CD14-positive monocyte (primary cell): ENCODE measurements around the gene CFAP61. TPM values are rescaled to one million over a fixed set of nuclear protein-coding genes. Genes with fewer than 3 reads are reported as not detected.
A peak's percentile ranks its signal among the peaks of the same experiment; 100 is the strongest.

Experiments used
- DNase-seq, 3 donors: peaks; one replicate each; pipeline ENCODE4 v3.0.0-alpha.2; 2011 to 2022
- H2AFZ ChIP-seq: 2 replicates; pipeline ENCODE4 v1.6.0; 2012; ENCODE audit warnings: mild to moderate bottlenecking, low read depth, low read length, inconsistent platforms; ENCODE audit not compliant: insufficient read depth, poor library complexity, severe bottlenecking
- H3K27ac ChIP-seq, 2 donors: 1 replicate in 1 of 2; 2 replicates in 1 of 2; pipeline ENCODE4 v1.5.1; 2012 to 2013; ENCODE audit warnings: low read length in 2 of 2, control low read depth in 1 of 2, inconsistent platforms in 1 of 2, low read depth in 1 of 2, mild to moderate bottlenecking in 1 of 2
- H3K27me3 ChIP-seq, 2 donors: one replicate each; pipeline versions ENCODE4 v1.6.0 to v1.6.1; 2011 to 2013; ENCODE audit warnings: low read length in 2 of 2; ENCODE audit not compliant: control insufficient read depth in 2 of 2, insufficient read depth in 2 of 2
- H3K36me3 ChIP-seq, 2 donors: replicated peaks in 1 of 2; 1 replicate in 1 of 2; 2 replicates in 1 of 2; pipeline versions ENCODE4 v1.5.1 to v1.6.1; 2012 to 2013; ENCODE audit warnings: low read length in 2 of 2, control low read depth in 1 of 2, inconsistent platforms in 1 of 2, mild to moderate bottlenecking in 1 of 2; ENCODE audit not compliant: insufficient read depth in 2 of 2, control insufficient read depth in 1 of 2
- H3K4me1 ChIP-seq, 2 donors: 1 replicate in 1 of 2; 2 replicates in 1 of 2; pipeline versions ENCODE4 v1.5.1 to v1.6.1; 2012 to 2013; ENCODE audit warnings: low read length in 2 of 2, control low read depth in 1 of 2, inconsistent platforms in 1 of 2, mild to moderate bottlenecking in 1 of 2, moderate library complexity in 1 of 2; ENCODE audit not compliant: insufficient read depth in 2 of 2, control insufficient read depth in 1 of 2
- H3K4me2 ChIP-seq: replicated peaks from 2 replicates; pipeline ENCODE3; 2012; ENCODE audit warnings: low read length, moderate library complexity, mild to moderate bottlenecking; ENCODE audit not compliant: poor library complexity, severe bottlenecking; ENCODE audit errors: extremely low read depth
- H3K4me3 ChIP-seq, 3 experiments: fragments of 200-600 bp in 1 of 3; sonication (generic) in 1 of 3; replicated peaks in 1 of 3; 1 replicate in 2 of 3; 2 replicates in 1 of 3; pipeline ENCODE4 v1.5.1; 2011 to 2013; ENCODE audit warnings: low read length in 3 of 3, mild to moderate bottlenecking in 3 of 3, control low read depth in 2 of 3, low read depth in 2 of 3, inconsistent platforms in 1 of 3, moderate library complexity in 1 of 3
- H3K79me2 ChIP-seq: 2 replicates; pipeline ENCODE4 v1.6.0; 2012; ENCODE audit warnings: mild to moderate bottlenecking, control low read depth, inconsistent platforms, low read length, moderate library complexity; ENCODE audit not compliant: insufficient read depth
- H3K9ac ChIP-seq: 2 replicates; pipeline ENCODE4 v1.6.0; 2017; ENCODE audit warnings: low read length, mild to moderate bottlenecking; ENCODE audit not compliant: insufficient read depth, poor library complexity, severe bottlenecking
- H3K9me3 ChIP-seq, 2 donors: replicated peaks in 1 of 2; 1 replicate in 1 of 2; 2 replicates in 1 of 2; pipeline versions ENCODE4 v1.5.1 to v1.6.1; 2012 to 2013; ENCODE audit warnings: low read length in 2 of 2, control low read depth in 1 of 2; ENCODE audit not compliant: control insufficient read depth in 1 of 2, insufficient read depth in 1 of 2
- H4K20me1 ChIP-seq: 2 replicates; pipeline ENCODE4 v1.6.0; 2012; ENCODE audit warnings: mild to moderate bottlenecking, low read length, control low read depth, moderate library complexity; ENCODE audit not compliant: insufficient read depth
- H3K27ac Mint-ChIP-seq, 7 donors: one replicate each; pipeline ENCODE4 v1.8.0; 2020; ENCODE audit warnings: mild to moderate bottlenecking in 7 of 7, mixed read lengths in 7 of 7, moderate library complexity in 6 of 7, inconsistent platforms in 2 of 7
- H3K27me3 Mint-ChIP-seq, 3 donors: one replicate each; pipeline ENCODE4 v1.8.0; 2021 to 2022; ENCODE audit warnings: low read depth in 3 of 3, mild to moderate bottlenecking in 3 of 3, mixed read lengths in 3 of 3, moderate library complexity in 3 of 3, inconsistent platforms in 1 of 3
- H3K36me3 Mint-ChIP-seq, 2 donors: one replicate each; pipeline ENCODE4 v1.8.0; 2020; ENCODE audit warnings: mixed read lengths in 2 of 2, inconsistent platforms in 1 of 2, mild to moderate bottlenecking in 1 of 2
- H3K4me1 Mint-ChIP-seq: one replicate; pipeline ENCODE4 v1.8.0; 2020; ENCODE audit warnings: mild to moderate bottlenecking, mixed read lengths
- H3K4me3 Mint-ChIP-seq, 2 donors: one replicate each; pipeline ENCODE4 v1.8.0; 2020; ENCODE audit warnings: mild to moderate bottlenecking in 2 of 2, mixed read lengths in 2 of 2, moderate library complexity in 1 of 2
- H3K9me3 Mint-ChIP-seq, 7 donors: one replicate each; pipeline ENCODE4 v1.8.0; 2020 to 2022; ENCODE audit warnings: mixed read lengths in 7 of 7, mild to moderate bottlenecking in 6 of 7, moderate library complexity in 6 of 7, inconsistent platforms in 2 of 7
- CTCF ChIP-seq: fragments of 200-600 bp; IDR thresholded peaks from one replicate; pipeline ENCODE4 v1.8.0; 2022; ENCODE audit warnings: antibody characterized with exemption, mild to moderate bottlenecking
- WGBS: methylation state at CpG from one replicate; pipeline ENCODE4 v1.1.5; 2013; ENCODE audit warnings: missing lambda C conversion rate; ENCODE audit not compliant: insufficient coverage; 5-methylcytosine and 5-hydroxymethylcytosine counted together
- intact Hi-C, 2 donors: fragments of 100-400 bp; cut with micrococcal nuclease; formaldehyde crosslinking; loops; one replicate each; pipeline versions ENCODE4 v1.15.0 to v1.15.1; 2023
- polyA plus RNA-seq, 3 donors: library from polyadenylated mRNA; depleted of rRNA in 1 of 3; unstranded in 2 of 3; stranded (reverse) in 1 of 3; fragments of 300-500 nt in 2 of 3; fragments of >200 nt in 1 of 3; fragmentation: Illumina TruSeq in 2 of 3; gene quantifications; 1 replicate in 2 of 3; 2 replicates in 1 of 3; pipeline ENCODE4 v1.2.3, GENCODE V29; 2012 to 2021

The CFAP61 gene
- polyA plus RNA-seq, 3 donors, result not detected

GRCh38 chr20:20271271-20271670 is 218.9 kb downstream of the CFAP61 start:
- H3K9me3 ChIP-seq, result no peaks in the 10 kb centered on the region
- H2AFZ ChIP-seq, result no peak overlapping the region
- Mint-ChIP-seq H3K36me3 (no peaks in the 10 kb centered on the region), H3K4me3 (peak overlapping the region in 1 of 2 donors; percentile 3), H3K9me3 (no peaks in the 10 kb centered on the region), H3K27ac (peak overlapping the region in 5 of 7 donors; percentile 20 to 86 (median 47)), H3K4me1 (peaks cover 51% of the 10 kb centered on the region), H3K27me3 (peaks cover 0 to 6% (median 0%) of the 10 kb centered on the region in 3 donors)
- intact Hi-C loops, result no loop called here
- WGBS, result 61% methylated on average over 10 of the region's 10 CpGs
- no peaks in the 10 kb centered on the region for H3K36me3 ChIP-seq
- DNase-seq, result peak; percentile 46 to 65 (median 49)
- H4K20me1 ChIP-seq, result no peaks in the 10 kb centered on the region
- peak overlapping the region in 1 of 2 donors; percentile 9 for H3K27ac ChIP-seq
- no peaks in the 10 kb centered on the region for H3K79me2 ChIP-seq
- TF ChIP-seq CTCF, result no peak
- H3K4me3 ChIP-seq, result no peak overlapping the region
- no peak overlapping the region for H3K9ac ChIP-seq
- H3K4me1 ChIP-seq, result peaks cover 56 to 58% of the 10 kb centered on the region in 2 donors
- no peak overlapping the region for H3K4me2 ChIP-seq
- H3K27me3 ChIP-seq, result no peaks in the 10 kb centered on the region

GRCh38 chr20:20272686-20273085 is 220.4 kb downstream of the CFAP61 start:
- Mint-ChIP-seq H3K9me3 (peaks cover 0 to 3% (median 0%) of the 10 kb centered on the region in 7 donors), H3K36me3 (no peaks in the 10 kb centered on the region), H3K4me1 (peaks cover 51% of the 10 kb centered on the region), H3K4me3 (peak overlapping the region; percentile 48 to 87), H3K27me3 (peaks cover 0 to 6% (median 0%) of the 10 kb centered on the region in 3 donors), H3K27ac (peak overlapping the region; percentile 86 to 98 (median 90))
- Histone ChIP-seq H3K9ac (no peak overlapping the region), H3K4me1 (peaks cover 51 to 58% of the 10 kb centered on the region in 2 donors), H3K9me3 (no peaks in the 10 kb centered on the region), H3K4me2 (peak overlapping the region; percentile 54), H3K4me3 (peak overlapping the region in 1 of 3 experiments; percentile 3), H3K27ac (peak overlapping the region; percentile 69 to 72), H4K20me1 (no peaks in the 10 kb centered on the region), H3K27me3 (no peaks in the 10 kb centered on the region), H2AFZ (no peak overlapping the region), H3K36me3 (no peaks in the 10 kb centered on the region), H3K79me2 (no peaks in the 10 kb centered on the region)
- intact Hi-C loops, result no loop called here
- 0% methylated on average over 1 of the region's 4 CpGs for WGBS
- peak; percentile 66 to 71 (median 68) for DNase-seq
- TF ChIP-seq CTCF, result no peak
